ENCODE measurements around the gene MAP3K19. TPM values are rescaled to one million over a fixed set of nuclear protein-coding genes. Genes with fewer than 3 reads are reported as not detected.
A peak's percentile ranks its signal among the peaks of the same experiment; 100 is the strongest.

MAP3K19 gene
- total and polyA plus RNA-seq, 11 donors = not detected

DNA sequence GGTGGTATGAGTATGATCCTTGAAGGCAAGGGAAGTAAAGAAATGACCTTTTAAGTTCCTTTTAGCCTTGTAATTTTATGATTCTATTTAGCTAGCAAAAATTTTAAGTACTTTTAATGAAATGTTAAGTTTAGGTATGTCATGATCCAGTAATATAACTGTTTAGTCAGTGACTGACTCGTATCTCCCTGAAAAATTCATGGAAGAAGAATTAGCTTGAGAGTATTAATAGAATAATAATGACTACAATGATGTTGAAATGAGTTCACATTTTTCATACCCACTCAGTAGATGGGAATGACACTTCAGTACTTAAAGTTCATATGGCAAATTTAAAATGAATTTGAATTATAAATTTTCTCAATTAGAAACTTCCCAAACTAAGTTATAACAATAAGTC is 19.5 kb upstream of the MAP3K19 start:
- WGBS, 4 donors = 56 to 62% (median 56%) methylated on average over 1 of the region's 1 CpG
- Histone ChIP-seq H3K36me3 (peaks cover 0 to 11% (median 6%) of the 10 kb centered on the region in 9 donors), H3K9me3 (peaks cover 0 to 14% (median 0%) of the 10 kb centered on the region in 12 donors), H3K4me1 (peaks cover 0 to 36% (median 10%) of the 10 kb centered on the region in 12 donors), H3K4me3 (no peak overlapping the region), H3K27ac (no peak overlapping the region), H3K27me3 (no peaks in the 10 kb centered on the region)
- DNase-seq (no peak), ATAC-seq (peak in 1 of 4 donors; percentile 42)
- intact Hi-C loops (cut with DNase I) = no loop called here
- no peak for TF ChIP-seq POLR2A (IDR thresholded peaks at IDR 0.05)
- TF ChIP-seq, protein P1, sequence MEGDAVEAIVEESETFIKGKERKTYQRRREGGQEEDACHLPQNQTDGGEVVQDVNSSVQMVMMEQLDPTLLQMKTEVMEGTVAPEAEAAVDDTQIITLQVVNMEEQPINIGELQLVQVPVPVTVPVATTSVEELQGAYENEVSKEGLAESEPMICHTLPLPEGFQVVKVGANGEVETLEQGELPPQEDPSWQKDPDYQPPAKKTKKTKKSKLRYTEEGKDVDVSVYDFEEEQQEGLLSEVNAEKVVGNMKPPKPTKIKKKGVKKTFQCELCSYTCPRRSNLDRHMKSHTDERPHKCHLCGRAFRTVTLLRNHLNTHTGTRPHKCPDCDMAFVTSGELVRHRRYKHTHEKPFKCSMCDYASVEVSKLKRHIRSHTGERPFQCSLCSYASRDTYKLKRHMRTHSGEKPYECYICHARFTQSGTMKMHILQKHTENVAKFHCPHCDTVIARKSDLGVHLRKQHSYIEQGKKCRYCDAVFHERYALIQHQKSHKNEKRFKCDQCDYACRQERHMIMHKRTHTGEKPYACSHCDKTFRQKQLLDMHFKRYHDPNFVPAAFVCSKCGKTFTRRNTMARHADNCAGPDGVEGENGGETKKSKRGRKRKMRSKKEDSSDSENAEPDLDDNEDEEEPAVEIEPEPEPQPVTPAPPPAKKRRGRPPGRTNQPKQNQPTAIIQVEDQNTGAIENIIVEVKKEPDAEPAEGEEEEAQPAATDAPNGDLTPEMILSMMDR (IDR thresholded peaks at IDR 0.05) = no peak

DNA sequence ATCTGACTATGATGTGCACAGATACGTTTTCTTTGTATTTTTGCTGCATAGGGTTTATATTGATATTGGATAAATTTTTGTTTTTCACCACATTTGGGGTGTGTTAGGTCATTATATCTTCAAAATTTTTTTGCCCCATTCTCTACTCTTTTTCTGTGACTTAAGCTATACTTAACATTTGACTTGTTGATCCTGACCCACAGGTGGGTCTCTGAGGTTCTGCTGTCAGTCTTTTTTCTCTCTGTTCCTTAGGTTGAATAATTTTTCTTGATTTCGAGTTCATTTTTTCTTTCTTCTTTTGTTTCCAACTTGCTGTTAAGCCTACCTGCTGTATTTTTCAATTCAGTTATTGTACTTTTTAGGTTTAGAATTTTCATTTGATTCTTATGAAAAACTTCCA is 16.9 kb upstream of the MAP3K19 start:
- Histone ChIP-seq H3K9me3 (peaks cover 0 to 12% (median 0%) of the 10 kb centered on the region in 12 donors), H3K4me3 (no peak overlapping the region), H3K27ac (no peak overlapping the region), H3K27me3 (no peaks in the 10 kb centered on the region), H3K36me3 (peaks cover 0 to 33% (median 29%) of the 10 kb centered on the region in 9 donors), H3K4me1 (peaks cover 0 to 46% (median 15%) of the 10 kb centered on the region in 12 donors)
- intact Hi-C loops (cut with DNase I) = no loop called here
- no peak for DNase-seq
- no peak for ATAC-seq
- 94 to 98% (median 94%) methylated on average over 2 of the region's 2 CpGs for WGBS, 4 donors
- no peak for TF ChIP-seq POLR2A (IDR thresholded peaks at IDR 0.05)
- TF ChIP-seq, protein P1 (IDR thresholded peaks at IDR 0.05) = no peak

GRCh38 chr2:135063210-135063609 is 16.0 kb upstream of the MAP3K19 start:
- H3K4me3 ChIP-seq = no peak overlapping the region
- TF ChIP-seq, protein P1 (IDR thresholded peaks at IDR 0.05) = no peak
- no peak for TF ChIP-seq POLR2A (IDR thresholded peaks at IDR 0.05)
- intact Hi-C loops (cut with DNase I) = no loop called here
- WGBS, 4 donors = 92 to 97% (median 95%) methylated on average over 1 of the region's 1 CpG
- H3K9me3 ChIP-seq = peaks cover 0 to 12% (median 0%) of the 10 kb centered on the region in 12 donors
- H3K27ac ChIP-seq = peak overlapping the region in 2 of 12 donors; percentile 14 to 22
- peaks cover 0 to 40% (median 29%) of the 10 kb centered on the region in 9 donors for H3K36me3 ChIP-seq
- peaks cover 0 to 49% (median 19%) of the 10 kb centered on the region in 12 donors for H3K4me1 ChIP-seq
- no peak for ATAC-seq
- H3K27me3 ChIP-seq = no peaks in the 10 kb centered on the region
- DNase-seq = no peak

GRCh38 chr2:135059577-135059976 is 12.3 kb upstream of the MAP3K19 start:
- DNase-seq = no peak
- no peak for TF ChIP-seq POLR2A (IDR thresholded peaks at IDR 0.05)
- H3K4me1 ChIP-seq = peaks cover 0 to 55% (median 24%) of the 10 kb centered on the region in 12 donors
- intact Hi-C loops (cut with DNase I) = no loop called here
- no peak overlapping the region for H3K4me3 ChIP-seq
- ATAC-seq = peak in 3 of 4 donors; percentile 77 to 85 (median 82)
- no peaks in the 10 kb centered on the region for H3K27me3 ChIP-seq
- H3K27ac ChIP-seq = peak overlapping the region in 5 of 12 donors; percentile 5 to 36 (median 11)
- H3K36me3 ChIP-seq = peaks cover 0 to 50% (median 29%) of the 10 kb centered on the region in 9 donors
- peaks cover 0 to 12% (median 0%) of the 10 kb centered on the region in 12 donors for H3K9me3 ChIP-seq

- peaks cover 5 to 63% (median 38%) of the 10 kb centered on the region in 12 donors for H3K4me1 ChIP-seq
- no peak for TF ChIP-seq POLR2A (IDR thresholded peaks at IDR 0.05)
- TF ChIP-seq, protein P1 (IDR thresholded peaks at IDR 0.05) = no peak
- intact Hi-C loops (cut with DNase I) = no loop called here
- no peaks in the 10 kb centered on the region for H3K9me3 ChIP-seq
- H3K27ac ChIP-seq = no peak overlapping the region
- no peak overlapping the region for H3K4me3 ChIP-seq
- no peak for ATAC-seq
- H3K27me3 ChIP-seq = no peaks in the 10 kb centered on the region
- DNase-seq = no peak
- H3K36me3 ChIP-seq = peaks cover 0 to 44% (median 18%) of the 10 kb centered on the region in 9 donors
Observed at GRCh38 chr2:135056790-135057189, 9.5 kb upstream of the MAP3K19 start.

All from heart left ventricle (tissue), 16 donors.